ENCODE results near the gene KIF26A.

KIF26A gene

DNA sequence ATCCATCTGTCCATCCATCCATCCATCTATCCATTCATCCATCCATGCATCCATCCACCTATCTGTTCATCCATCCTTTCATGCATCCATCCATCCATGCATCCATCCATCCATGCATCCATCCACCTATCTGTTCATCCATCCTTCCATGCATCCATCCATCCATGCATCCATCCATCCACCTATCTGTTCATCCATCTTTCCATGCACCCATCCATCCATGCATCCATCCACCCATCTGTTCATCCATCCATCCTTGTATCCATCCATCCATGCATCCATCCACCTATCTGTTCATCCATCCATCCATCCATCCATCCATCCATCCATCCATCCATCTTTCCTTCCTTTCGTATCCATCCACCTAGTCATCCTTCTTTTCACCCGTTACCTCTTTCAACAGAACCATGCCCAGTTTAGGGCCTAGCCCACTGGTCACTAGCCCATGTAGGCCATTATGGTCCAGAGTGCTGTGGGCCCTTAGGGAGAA, 66.3 kb downstream of the KIF26A start:
- POLR2A ChIA-PET: no interaction called here
- TF ChIP-seq ZNF302 (tag by site-specific recombination; IDR thresholded peaks at IDR 0.05; ENCODE audit: low read depth) (no peak), ZBTB17 (tag by site-specific recombination; IDR thresholded peaks at IDR 0.05) (peak; percentile 99), ZNF366 (tag by site-specific recombination; conservative IDR thresholded peaks at IDR 0.05) (peak; percentile 96), ZNF76 (tag by site-specific recombination; IDR thresholded peaks at IDR 0.05; ENCODE audit: borderline replicate concordance, low read depth) (no peak)
- H3K4me1 ChIP-seq (ENCODE audit: control insufficient read depth, insufficient read depth, low read length): no peaks in the 10 kb centered on the region; the same call in 1 of the 2 replicates
- no peak overlapping the region for H3K4me3 ChIP-seq (ENCODE audit: low read depth, low read length)
- H3K36me3 ChIP-seq (ENCODE audit: control insufficient read depth in 2 of 2, insufficient read depth in 1 of 2, low read length in 2 of 2): no peaks in the 10 kb centered on the region
- no peaks in the 10 kb centered on the region for H3K9me3 ChIP-seq (ENCODE audit: control insufficient read depth, insufficient read depth, low read depth, low read length)
- CTCF ChIA-PET: no interaction called here
- no peak overlapping the region for H3K27ac ChIP-seq (ENCODE audit: extremely low read depth, low read depth, low read length)

DNA sequence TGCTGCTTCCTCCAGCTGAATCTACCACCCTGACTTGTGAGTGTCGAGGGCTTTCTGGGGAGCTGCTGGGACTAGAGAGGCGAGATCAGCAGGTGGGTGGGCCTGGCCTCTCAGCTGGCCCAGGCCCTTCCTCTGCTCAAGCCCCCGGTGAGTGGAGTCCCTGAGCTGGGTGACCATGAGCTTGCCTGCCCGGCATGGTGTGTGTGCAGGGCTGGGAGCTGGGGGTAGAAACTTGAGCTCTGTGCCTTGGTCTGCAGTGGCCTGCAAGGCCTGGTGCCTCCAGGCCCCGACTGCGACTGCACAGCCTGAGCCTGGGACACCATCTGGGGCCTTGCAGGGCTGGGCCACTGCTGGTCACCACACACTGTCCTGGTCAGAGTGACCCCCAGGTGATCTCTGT, 67.4 kb downstream of the KIF26A start:
- no peak overlapping the region for H3K27ac ChIP-seq (ENCODE audit: extremely low read depth, low read depth, low read length)
- no peaks in the 10 kb centered on the region for H3K36me3 ChIP-seq (ENCODE audit: control insufficient read depth in 2 of 2, insufficient read depth in 1 of 2, low read length in 2 of 2)
- no peak overlapping the region for H3K4me3 ChIP-seq (ENCODE audit: low read depth, low read length)
- ChIA-PET CTCF (interaction anchor here (0.6 kb wide), 1 partner anchor 18 kb away, joined by 3 read pairs; no protein-coding TSS in a partner anchor), POLR2A (no interaction called here)
- H3K9me3 ChIP-seq (ENCODE audit: control insufficient read depth, insufficient read depth, low read depth, low read length): no peaks in the 10 kb centered on the region
- H3K4me1 ChIP-seq (ENCODE audit: control insufficient read depth, insufficient read depth, low read length): no peaks in the 10 kb centered on the region; the same call in 1 of the 2 replicates
- TF ChIP-seq ZNF239 (tag by site-specific recombination; IDR thresholded peaks at IDR 0.05): no peak
- TF ChIP-seq ZNF830 (tag by site-specific recombination; IDR thresholded peaks at IDR 0.05; ENCODE audit: low read depth): no peak
- no peak for TF ChIP-seq GLI4 (tag by site-specific recombination; IDR thresholded peaks at IDR 0.05)
- TF ChIP-seq ZNF654 (tag by site-specific recombination; IDR thresholded peaks at IDR 0.05; ENCODE audit: low read depth): no peak
- no peak for TF ChIP-seq ZNF248 (tag by site-specific recombination; IDR thresholded peaks at IDR 0.05)
- no peak for TF ChIP-seq ZNF624 (tag by site-specific recombination; IDR thresholded peaks at IDR 0.05)
- no peak for TF ChIP-seq OSR2 (tag by site-specific recombination; IDR thresholded peaks at IDR 0.05)
- no peak for TF ChIP-seq ZNF184 (tag by site-specific recombination; IDR thresholded peaks at IDR 0.05)
- TF ChIP-seq, protein P1, sequence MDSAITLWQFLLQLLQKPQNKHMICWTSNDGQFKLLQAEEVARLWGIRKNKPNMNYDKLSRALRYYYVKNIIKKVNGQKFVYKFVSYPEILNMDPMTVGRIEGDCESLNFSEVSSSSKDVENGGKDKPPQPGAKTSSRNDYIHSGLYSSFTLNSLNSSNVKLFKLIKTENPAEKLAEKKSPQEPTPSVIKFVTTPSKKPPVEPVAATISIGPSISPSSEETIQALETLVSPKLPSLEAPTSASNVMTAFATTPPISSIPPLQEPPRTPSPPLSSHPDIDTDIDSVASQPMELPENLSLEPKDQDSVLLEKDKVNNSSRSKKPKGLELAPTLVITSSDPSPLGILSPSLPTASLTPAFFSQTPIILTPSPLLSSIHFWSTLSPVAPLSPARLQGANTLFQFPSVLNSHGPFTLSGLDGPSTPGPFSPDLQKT (IDR thresholded peaks at IDR 0.05; ENCODE audit: borderline replicate concordance, low read depth, low read length): no peak
- TF ChIP-seq SP2 (tag by site-specific recombination; IDR thresholded peaks at IDR 0.05): no peak
- TF ChIP-seq ZNF596 (tag by site-specific recombination; IDR thresholded peaks at IDR 0.05): no peak
- no peak for TF ChIP-seq ZFP37 (tag by site-specific recombination; IDR thresholded peaks at IDR 0.05)
- TF ChIP-seq, protein P2, sequence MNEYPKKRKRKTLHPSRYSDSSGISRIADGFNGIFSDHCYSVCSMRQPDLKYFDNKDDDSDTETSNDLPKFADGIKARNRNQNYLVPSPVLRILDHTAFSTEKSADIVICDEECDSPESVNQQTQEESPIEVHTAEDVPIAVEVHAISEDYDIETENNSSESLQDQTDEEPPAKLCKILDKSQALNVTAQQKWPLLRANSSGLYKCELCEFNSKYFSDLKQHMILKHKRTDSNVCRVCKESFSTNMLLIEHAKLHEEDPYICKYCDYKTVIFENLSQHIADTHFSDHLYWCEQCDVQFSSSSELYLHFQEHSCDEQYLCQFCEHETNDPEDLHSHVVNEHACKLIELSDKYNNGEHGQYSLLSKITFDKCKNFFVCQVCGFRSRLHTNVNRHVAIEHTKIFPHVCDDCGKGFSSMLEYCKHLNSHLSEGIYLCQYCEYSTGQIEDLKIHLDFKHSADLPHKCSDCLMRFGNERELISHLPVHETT (tag by site-specific recombination; IDR thresholded peaks at IDR 0.05): no peak

DNA sequence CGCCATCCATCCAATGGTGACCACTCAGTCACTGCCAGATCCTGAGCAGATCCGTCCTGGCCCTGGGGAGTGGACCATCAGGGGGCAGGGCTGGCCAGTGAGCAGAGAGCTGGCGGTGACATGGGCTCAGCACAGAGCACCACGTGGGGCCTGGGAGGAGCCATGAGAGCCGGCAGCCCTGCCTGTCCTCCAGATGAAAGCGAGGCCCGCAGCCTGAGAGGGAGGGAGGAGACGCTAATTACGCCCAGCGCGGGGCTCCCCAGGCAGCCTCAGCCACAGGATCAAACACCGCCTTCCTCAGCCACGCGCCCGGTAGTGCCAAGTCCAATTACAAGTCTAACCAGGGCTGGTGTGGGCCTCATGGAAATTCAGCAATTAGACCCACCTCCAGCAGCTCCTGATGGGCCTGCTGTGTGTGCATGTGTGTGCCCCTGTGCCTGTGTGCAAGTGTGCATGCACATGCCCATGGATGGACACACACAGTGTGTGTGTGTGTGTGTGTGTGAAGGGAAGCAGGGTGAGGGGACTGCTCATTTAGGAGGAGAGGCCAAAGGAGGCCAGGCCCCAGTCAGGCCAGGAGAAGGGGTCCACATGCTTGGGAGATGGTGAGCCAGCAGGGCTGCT, 68.0 kb downstream of the KIF26A start:
- no peaks in the 10 kb centered on the region for H3K9me3 ChIP-seq (ENCODE audit: control insufficient read depth, insufficient read depth, low read depth, low read length)
- H3K36me3 ChIP-seq (ENCODE audit: control insufficient read depth in 2 of 2, insufficient read depth in 1 of 2, low read length in 2 of 2): no peaks in the 10 kb centered on the region
- H3K27ac ChIP-seq (ENCODE audit: extremely low read depth, low read depth, low read length): no peak overlapping the region
- CTCF ChIA-PET: no interaction called here
- POLR2A ChIA-PET: no interaction called here
- H3K4me3 ChIP-seq (ENCODE audit: low read depth, low read length): no peak overlapping the region
- no peaks in the 10 kb centered on the region; the same call in 1 of the 2 replicates for H3K4me1 ChIP-seq (ENCODE audit: control insufficient read depth, insufficient read depth, low read length)
- TF ChIP-seq, protein P3, sequence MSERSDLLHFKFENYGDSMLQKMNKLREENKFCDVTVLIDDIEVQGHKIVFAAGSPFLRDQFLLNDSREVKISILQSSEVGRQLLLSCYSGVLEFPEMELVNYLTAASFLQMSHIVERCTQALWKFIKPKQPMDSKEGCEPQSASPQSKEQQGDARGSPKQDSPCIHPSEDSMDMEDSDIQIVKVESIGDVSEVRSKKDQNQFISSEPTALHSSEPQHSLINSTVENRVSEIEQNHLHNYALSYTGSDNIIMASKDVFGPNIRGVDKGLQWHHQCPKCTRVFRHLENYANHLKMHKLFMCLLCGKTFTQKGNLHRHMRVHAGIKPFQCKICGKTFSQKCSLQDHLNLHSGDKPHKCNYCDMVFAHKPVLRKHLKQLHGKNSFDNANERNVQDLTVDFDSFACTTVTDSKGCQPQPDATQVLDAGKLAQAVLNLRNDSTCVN (tag by site-specific recombination; optimal IDR thresholded peaks at IDR 0.05): peak; percentile 16
- no peak for TF ChIP-seq REPIN1 (tag by site-specific recombination; IDR thresholded peaks at IDR 0.05; ENCODE audit: low read depth)
- no peak for TF ChIP-seq ZNF23 (tag by site-specific recombination; IDR thresholded peaks at IDR 0.05; ENCODE audit: borderline replicate concordance)
- TF ChIP-seq ZNF791 (tag by site-specific recombination; IDR thresholded peaks at IDR 0.05): no peak
- TF ChIP-seq ZNF561 (tag by site-specific recombination; IDR thresholded peaks at IDR 0.05; ENCODE audit: borderline replicate concordance): no peak
- peak; percentile 57 for TF ChIP-seq ZNF366 (tag by site-specific recombination; conservative IDR thresholded peaks at IDR 0.05)
- peak; percentile 82 for TF ChIP-seq WT1 (tag by site-specific recombination; IDR thresholded peaks at IDR 0.05)
- no peak for TF ChIP-seq ZNF501 (tag by site-specific recombination; IDR thresholded peaks at IDR 0.05)
- TF ChIP-seq ZNF157 (tag by site-specific recombination; IDR thresholded peaks at IDR 0.05): no peak
- TF ChIP-seq, protein P4, sequence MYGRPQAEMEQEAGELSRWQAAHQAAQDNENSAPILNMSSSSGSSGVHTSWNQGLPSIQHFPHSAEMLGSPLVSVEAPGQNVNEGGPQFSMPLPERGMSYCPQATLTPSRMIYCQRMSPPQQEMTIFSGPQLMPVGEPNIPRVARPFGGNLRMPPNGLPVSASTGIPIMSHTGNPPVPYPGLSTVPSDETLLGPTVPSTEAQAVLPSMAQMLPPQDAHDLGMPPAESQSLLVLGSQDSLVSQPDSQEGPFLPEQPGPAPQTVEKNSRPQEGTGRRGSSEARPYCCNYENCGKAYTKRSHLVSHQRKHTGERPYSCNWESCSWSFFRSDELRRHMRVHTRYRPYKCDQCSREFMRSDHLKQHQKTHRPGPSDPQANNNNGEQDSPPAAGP (tag by site-specific recombination; IDR thresholded peaks at IDR 0.05): peak; percentile 80; the same call in 1 of the 2 replicates
- TF ChIP-seq ZNF558 (tag by site-specific recombination; IDR thresholded peaks at IDR 0.05): no peak
- TF ChIP-seq OSR2 (tag by site-specific recombination; IDR thresholded peaks at IDR 0.05): peak; percentile 79
- TF ChIP-seq ZIC2 (tag by site-specific recombination; IDR thresholded peaks at IDR 0.05): peak; percentile 97
- peak; percentile 50 for TF ChIP-seq ZBTB17 (tag by site-specific recombination; IDR thresholded peaks at IDR 0.05)
- no peak for TF ChIP-seq ZNF133 (tag by site-specific recombination; IDR thresholded peaks at IDR 0.05)

Measured in HEK293 (cell line).